ENCODE data around the gene RPL38.
A peak's percentile ranks its signal among the peaks of the same experiment; 100 is the strongest.

RPL38 gene

GRCh38 chr17:74224959-74225725, 21.7 kb downstream of the RPL38 start:
- no peak for DNase-seq

- DNase-seq = no peak
Observed at GRCh38 chr17:74226252-74226651, 22.8 kb downstream of the RPL38 start.

- DNase-seq = no peak
Observed at GRCh38 chr17:74227271-74228080, 24.0 kb downstream of the RPL38 start.

- DNase-seq = no peak
Observed at GRCh38 chr17:74228306-74228978, 25.0 kb downstream of the RPL38 start.

- DNase-seq = no peak
Observed at GRCh38 chr17:74230896-74231295, 27.4 kb downstream of the RPL38 start.

GRCh38 chr17:74231928-74232907, 28.7 kb downstream of the RPL38 start:
- no peak for DNase-seq

- no peak for DNase-seq
Observed at GRCh38 chr17:74233937-74234336, 30.5 kb downstream of the RPL38 start.

GRCh38 chr17:74234486-74234885, 31.0 kb downstream of the RPL38 start:
- DNase-seq = no peak

GRCh38 chr17:74235040-74235581, 31.6 kb downstream of the RPL38 start:
- peak in 42 of 58 donors; percentile 19 to 88 (median 56) for DNase-seq

- DNase-seq = peak in 11 of 58 donors; percentile 12 to 64 (median 29)
Observed at GRCh38 chr17:74235911-74236371, 32.5 kb downstream of the RPL38 start.

GRCh38 chr17:74237321-74237720, 33.8 kb downstream of the RPL38 start:
- no peak for DNase-seq

- DNase-seq = peak in 3 of 58 donors; percentile 9 to 49 (median 31)
Observed at GRCh38 chr17:74239172-74239571, 35.7 kb downstream of the RPL38 start.

GRCh38 chr17:74240618-74241205, 37.2 kb downstream of the RPL38 start:
- DNase-seq = peak in 18 of 58 donors; percentile 12 to 53 (median 34)

GRCh38 chr17:74241431-74241830, 38.0 kb downstream of the RPL38 start:
- DNase-seq = peak in 37 of 58 donors; percentile 6 to 73 (median 31)

GRCh38 chr17:74241847-74242246, 38.4 kb downstream of the RPL38 start:
- DNase-seq = no peak

GRCh38 chr17:74243013-74243755, 39.7 kb downstream of the RPL38 start:
- DNase-seq = peak in 47 of 58 donors; percentile 13 to 83 (median 51)

GRCh38 chr17:74244128-74244527, 40.6 kb downstream of the RPL38 start:
- peak in 3 of 58 donors; percentile 48 to 51 (median 50) for DNase-seq

GRCh38 chr17:74244548-74244947, 41.1 kb downstream of the RPL38 start:
- peak in 46 of 58 donors; percentile 14 to 86 (median 54) for DNase-seq
